Astrocyte of the cerebellum (primary cell): Measurements from ENCODE around the gene NFATC2IP.
"Not testable (repeated sequence)": the region's sequence is repeated elsewhere in the genome, so short reads cannot be mapped to it uniquely, and the experiment has no call there.

ENCODE experiments used
- DNase-seq: peaks from one replicate; pipeline ENCODE4 v3.0.0-alpha.2; 2011; ENCODE audit warnings: low read depth
- H3K4me3 ChIP-seq: 2 replicates; pipeline ENCODE4 v1.5.1; 2011; ENCODE audit warnings: mild to moderate bottlenecking, low read depth, low read length, moderate library complexity
- CTCF ChIP-seq: IDR thresholded peaks from 2 replicates; pipeline ENCODE4 v1.5.1; 2012; ENCODE audit warnings: low read length, low read depth, moderate library complexity, mild to moderate bottlenecking; ENCODE audit errors: missing control alignments
- in situ Hi-C: cut with HindIII; loops from 2 replicates; pipeline ENCODE4 v1.10.0; 2017; ENCODE audit warnings: low sequenced_read_pairs

The NFATC2IP gene

DNA sequence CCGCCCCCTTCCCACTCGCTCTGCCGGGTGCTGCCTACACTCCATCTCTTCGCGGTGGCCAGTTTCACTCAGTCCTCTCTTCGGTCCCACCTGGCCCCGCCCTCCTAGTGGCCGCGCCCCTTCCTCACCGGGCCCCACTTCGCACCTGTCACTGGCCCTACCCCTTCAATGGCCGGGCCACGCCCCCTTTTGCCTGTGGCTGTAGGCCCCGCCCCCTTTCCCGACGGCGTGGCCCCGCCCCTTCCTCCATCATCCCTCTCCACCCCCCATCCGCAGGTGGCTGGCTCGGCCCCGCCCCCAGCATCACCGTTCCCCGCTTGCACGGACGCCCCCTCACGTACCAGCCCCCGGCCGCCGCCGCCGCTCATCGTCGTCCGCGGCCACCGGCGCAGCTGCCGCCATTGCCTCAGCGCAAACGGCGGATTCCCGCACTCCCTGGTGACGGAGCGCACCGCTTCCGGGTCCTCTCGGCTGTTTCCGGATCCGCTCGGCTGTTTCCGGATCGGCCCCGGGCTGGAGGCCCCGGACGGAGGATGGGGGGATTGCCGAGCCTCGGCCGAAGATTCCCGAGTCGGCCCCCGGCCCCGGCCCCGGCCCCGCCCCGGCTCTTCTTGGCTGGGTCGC lies 25.9 kb upstream of the NFATC2IP start, which contains the start of gene RABEP2:
Gene RABEP2, minus strand, starts transcription at position 477 of the 624 bp plus-strand sequence. Its CDS starts 75 bp downstream, at position 402.
- no peak for TF ChIP-seq CTCF
- H3K4me3 ChIP-seq: peak within 1 kb of the TSS; percentile 83
- peak; percentile 60 for DNase-seq
- in situ Hi-C loops: no loop called here

DNA sequence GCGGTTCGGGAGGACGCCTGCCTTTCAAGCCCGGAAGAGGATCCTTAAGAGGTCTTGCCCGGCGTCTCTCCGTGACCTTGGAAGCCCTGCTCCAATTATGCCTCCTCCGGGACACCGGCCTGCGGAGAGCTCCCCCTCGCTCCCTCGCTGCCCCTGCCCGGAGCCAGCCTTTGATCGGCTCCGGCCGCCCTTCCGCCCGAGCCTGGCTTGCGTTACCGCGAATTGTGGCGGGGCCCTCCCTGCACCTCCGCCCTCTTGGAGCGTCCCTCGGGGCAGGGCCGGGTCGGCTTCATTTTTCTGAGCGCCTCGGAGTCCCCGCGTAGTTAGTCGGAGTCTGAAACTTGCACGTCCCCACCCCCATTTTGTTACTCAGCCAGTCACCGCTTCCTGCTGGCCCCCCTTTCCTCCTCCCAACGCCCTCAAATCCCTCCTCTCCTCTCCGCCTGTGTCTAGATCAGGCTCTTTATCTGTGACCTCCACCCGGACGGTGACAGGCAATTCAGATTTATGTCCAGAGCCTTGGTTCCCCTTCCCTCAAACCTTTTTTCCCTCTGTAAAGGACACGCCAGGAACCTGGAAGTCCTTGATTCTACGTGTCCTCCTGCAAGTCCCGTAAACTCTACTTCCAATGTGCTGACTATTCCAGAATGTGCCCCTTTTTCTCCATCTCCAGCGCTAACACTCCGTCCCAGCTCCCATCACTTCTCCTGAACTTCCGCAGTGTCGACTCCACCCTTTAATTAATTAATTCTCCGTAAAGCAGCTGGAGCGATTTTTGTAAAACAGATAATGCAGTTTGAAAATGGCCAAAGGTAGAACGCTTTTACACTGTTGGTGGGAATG lies 25.1 kb upstream of the NFATC2IP start:
- no peak for DNase-seq
- in situ Hi-C loops: no loop called here
- peak overlapping the region; percentile 83 for H3K4me3 ChIP-seq
- TF ChIP-seq CTCF: no peak

- in situ Hi-C loops, DNase-seq, H3K4me3 ChIP-seq: not testable (repeated sequence)
These were observed 24.5 kb upstream of the NFATC2IP start for GRCh38 chr16:28926284-28926683.

GRCh38 chr16:28927815-28928214 lies 22.9 kb upstream of the NFATC2IP start:
- in situ Hi-C loops: no loop called here
- no peak overlapping the region for H3K4me3 ChIP-seq
- no peak for TF ChIP-seq CTCF
- DNase-seq: no peak

GRCh38 chr16:28930203-28930602 lies 20.5 kb upstream of the NFATC2IP start:
- in situ Hi-C loops: no loop called here
- no peak for TF ChIP-seq CTCF

DNA sequence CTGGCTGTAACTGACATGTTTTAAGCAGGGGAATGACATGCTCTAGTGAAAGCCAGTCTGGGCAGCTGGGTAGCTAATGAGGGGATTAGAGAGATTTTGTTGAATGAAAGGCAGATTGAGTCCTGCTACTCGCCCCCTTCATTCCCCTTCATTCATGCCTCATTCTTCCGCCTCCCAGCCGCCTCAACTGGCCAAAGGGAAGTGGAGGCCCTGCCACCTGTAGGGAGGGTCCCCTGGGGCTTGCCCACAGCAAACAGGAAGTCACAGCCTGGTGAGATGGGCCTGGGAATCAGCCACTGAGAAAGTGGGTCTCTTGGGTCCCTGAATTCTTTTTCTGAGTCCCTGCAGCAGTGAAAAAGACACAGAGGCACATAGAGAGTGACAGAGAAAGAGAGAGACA lies 20.1 kb upstream of the NFATC2IP start:
- H3K4me3 ChIP-seq: no peak overlapping the region
- DNase-seq: no peak
- no peak for TF ChIP-seq CTCF
- in situ Hi-C loops: no loop called here

More at GRCh38 chr16:28930203-28930602, 20.5 kb upstream of the NFATC2IP start:
- DNase-seq: no peak
- no peak overlapping the region for H3K4me3 ChIP-seq

DNA sequence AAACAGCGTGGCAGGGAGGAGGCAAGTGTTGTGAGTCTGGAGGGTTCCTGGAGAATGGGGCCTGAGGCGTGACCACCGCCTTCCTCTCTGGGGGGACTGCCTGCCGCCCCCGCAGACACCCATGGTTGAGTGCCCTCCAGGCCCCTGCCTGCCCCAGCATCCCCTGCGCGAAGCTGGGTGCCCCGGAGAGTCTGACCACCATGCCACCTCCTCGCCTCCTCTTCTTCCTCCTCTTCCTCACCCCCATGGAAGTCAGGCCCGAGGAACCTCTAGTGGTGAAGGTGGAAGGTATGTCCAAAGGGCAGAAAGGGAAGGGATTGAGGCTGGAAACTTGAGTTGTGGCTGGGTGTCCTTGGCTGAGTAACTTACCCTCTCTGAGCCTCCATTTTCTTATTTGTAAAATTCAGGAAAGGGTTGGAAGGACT lies 18.9 kb upstream of the NFATC2IP start, which contains the start of gene CD19:
Gene CD19, plus strand, starts transcription at position 171 of the 425 bp plus-strand sequence. Its CDS starts 30 bp downstream, at position 201.
- in situ Hi-C loops: no loop called here
- H3K4me3 ChIP-seq: no peak within 1 kb of the TSS
- DNase-seq: no peak
- no peak for TF ChIP-seq CTCF
